Upper lobe of left lung (tissue), 4 donors: Measurements from ENCODE around the gene NAV2.

Experiments used
- CTCF ChIP-seq, 6 experiments: fragments of 450-650 bp in 4 of 6; fragments of 200-600 bp in 2 of 6; sonication (generic) in 2 of 6; IDR thresholded peaks; one replicate each; pipeline ENCODE4 v1.5.1; 2016 to 2019; ENCODE audit warnings: antibody characterized with exemption in 6 of 6
- EP300 ChIP-seq, 4 donors: sonication (generic); formaldehyde crosslinking; IDR thresholded peaks; one replicate each; pipeline ENCODE4 v1.5.1; 2017; ENCODE audit warnings: antibody characterized with exemption in 4 of 4, control low read depth in 2 of 4
- POLR2A ChIP-seq, 4 donors: fragments of 450-650 bp; IDR thresholded peaks; one replicate each; pipeline ENCODE4 v1.5.1; 2016 to 2017; ENCODE audit warnings: antibody characterized with exemption in 4 of 4, mild to moderate bottlenecking in 2 of 4
- POLR2AphosphoS5 ChIP-seq, 2 donors: sonication (generic); formaldehyde crosslinking; IDR thresholded peaks; one replicate each; pipeline ENCODE4 v1.5.1; 2017; ENCODE audit warnings: antibody characterized with exemption in 2 of 2

- TF ChIP-seq CTCF (IDR thresholded peaks at IDR 0.05) (no peak), POLR2AphosphoS5 (IDR thresholded peaks at IDR 0.05) (no peak), POLR2A (IDR thresholded peaks at IDR 0.05) (no peak), EP300 (IDR thresholded peaks at IDR 0.05) (no peak)
Measured at GRCh38 chr11:19966927-19967326, 254.3 kb downstream of the NAV2 start.
